BJ (cell line): ENCODE data around the gene PITX2. TPM values are rescaled to one million over a fixed set of nuclear protein-coding genes. Genes with fewer than 3 reads are reported as not detected.

Experiments used
- CTCF ChIA-PET: fragments of 350-600 bp; formaldehyde crosslinking; extraction: SDS; loops from one replicate; lab custom pipeline; 2021; ENCODE audit warnings: antibody characterized with exemption, inconsistent platforms; lab: Yijun Ruan, JAX
- POLR2A ChIA-PET: fragments of 300-600 bp; sonication (Branson Sonifier 250); formaldehyde crosslinking; extraction: SDS; loops from one replicate; lab custom pipeline; 2021; ENCODE audit warnings: antibody characterized with exemption; lab: Charles Lee
- DNase-seq: peaks from one replicate; pipeline ENCODE4 v3.0.0-alpha.2; 2011; ENCODE audit warnings: low read depth
- H3K27me3 ChIP-seq: 2 replicates; pipeline ENCODE4 v1.6.0; 2011; ENCODE audit warnings: low read length; ENCODE audit not compliant: control insufficient read depth, insufficient read depth
- H3K36me3 ChIP-seq: 2 replicates; pipeline ENCODE4 v1.5.1; 2011; ENCODE audit warnings: low read length; ENCODE audit not compliant: control insufficient read depth, insufficient read depth
- H3K4me3 ChIP-seq: 2 replicates; pipeline ENCODE4 v1.5.1; 2011; ENCODE audit warnings: low read depth, mild to moderate bottlenecking, control low read depth, low read length
- polyA plus RNA-seq: library from polyadenylated mRNA; depleted of rRNA; stranded (reverse); fragments of >200 nt; gene quantifications from 2 replicates; pipeline ENCODE4 v1.2.3, GENCODE V29; 2011
- TF ChIP-seq, protein P1 (sequence below): IDR thresholded peaks from 2 replicates; pipeline ENCODE4 v1.5.1; 2011; ENCODE audit warnings: low read depth, mild to moderate bottlenecking, control low read depth, inconsistent platforms, low read length, moderate library complexity; ENCODE audit not compliant: insufficient read depth

The PITX2 gene
- polyA plus RNA-seq, 1 experiment = 1.1 TPM

- no peaks in the 10 kb centered on the region for H3K36me3 ChIP-seq
- DNase-seq = no peak
- H3K4me3 ChIP-seq = no peak overlapping the region
- POLR2A ChIA-PET = no interaction called here
- CTCF ChIA-PET = no interaction called here
- TF ChIP-seq, protein P1, sequence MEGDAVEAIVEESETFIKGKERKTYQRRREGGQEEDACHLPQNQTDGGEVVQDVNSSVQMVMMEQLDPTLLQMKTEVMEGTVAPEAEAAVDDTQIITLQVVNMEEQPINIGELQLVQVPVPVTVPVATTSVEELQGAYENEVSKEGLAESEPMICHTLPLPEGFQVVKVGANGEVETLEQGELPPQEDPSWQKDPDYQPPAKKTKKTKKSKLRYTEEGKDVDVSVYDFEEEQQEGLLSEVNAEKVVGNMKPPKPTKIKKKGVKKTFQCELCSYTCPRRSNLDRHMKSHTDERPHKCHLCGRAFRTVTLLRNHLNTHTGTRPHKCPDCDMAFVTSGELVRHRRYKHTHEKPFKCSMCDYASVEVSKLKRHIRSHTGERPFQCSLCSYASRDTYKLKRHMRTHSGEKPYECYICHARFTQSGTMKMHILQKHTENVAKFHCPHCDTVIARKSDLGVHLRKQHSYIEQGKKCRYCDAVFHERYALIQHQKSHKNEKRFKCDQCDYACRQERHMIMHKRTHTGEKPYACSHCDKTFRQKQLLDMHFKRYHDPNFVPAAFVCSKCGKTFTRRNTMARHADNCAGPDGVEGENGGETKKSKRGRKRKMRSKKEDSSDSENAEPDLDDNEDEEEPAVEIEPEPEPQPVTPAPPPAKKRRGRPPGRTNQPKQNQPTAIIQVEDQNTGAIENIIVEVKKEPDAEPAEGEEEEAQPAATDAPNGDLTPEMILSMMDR = no peak
- no peaks in the 10 kb centered on the region for H3K27me3 ChIP-seq
Observed at GRCh38 chr4:110666030-110666429, 43.2 kb upstream of the PITX2 start.

GRCh38 chr4:110663738-110664444, 41.0 kb upstream of the PITX2 start:
- H3K4me3 ChIP-seq = no peak overlapping the region
- H3K36me3 ChIP-seq = no peaks in the 10 kb centered on the region
- peak; percentile 22 for DNase-seq
- POLR2A ChIA-PET = interaction anchor here (0.6 kb wide), 2 partner anchors 971 to 1137 kb away, joined by 3 to 9 read pairs; no protein-coding TSS in a partner anchor
- no peaks in the 10 kb centered on the region for H3K27me3 ChIP-seq
- TF ChIP-seq, protein P1 = no peak
- CTCF ChIA-PET = no interaction called here

- Histone ChIP-seq H3K4me3 (no peak overlapping the region), H3K36me3 (no peaks in the 10 kb centered on the region), H3K27me3 (no peaks in the 10 kb centered on the region)
- ChIA-PET CTCF (no interaction called here), POLR2A (no interaction called here)
- TF ChIP-seq, protein P1 = no peak
- no peak for DNase-seq
Observed at GRCh38 chr4:110663206-110663605, 40.3 kb upstream of the PITX2 start.

- TF ChIP-seq, protein P1 = no peak
- DNase-seq = no peak
- ChIA-PET CTCF (interaction anchor here (0.6 kb wide), 1 partner anchor 1257 kb away, joined by 3 read pairs; no protein-coding TSS in a partner anchor), POLR2A (no interaction called here)
- no peaks in the 10 kb centered on the region for H3K36me3 ChIP-seq
- H3K27me3 ChIP-seq = no peaks in the 10 kb centered on the region
- H3K4me3 ChIP-seq = no peak overlapping the region
Observed at GRCh38 chr4:110660755-110661154, 37.9 kb upstream of the PITX2 start.

GRCh38 chr4:110654254-110654635, 31.4 kb upstream of the PITX2 start:
- CTCF ChIA-PET = no interaction called here
- Histone ChIP-seq H3K4me3 (no peak overlapping the region), H3K36me3 (no peaks in the 10 kb centered on the region), H3K27me3 (peaks cover 1% of the 10 kb centered on the region; the same call in 1 of the 2 replicates)
- TF ChIP-seq, protein P1 = no peak
- POLR2A ChIA-PET = no interaction called here
- no peak for DNase-seq
